Esophagus squamous epithelium (tissue), 5 donors: ENCODE results near the gene GPNMB. TPM values are rescaled to one million over a fixed set of nuclear protein-coding genes. Genes with fewer than 3 reads are reported as not detected.
A peak's percentile ranks its signal among the peaks of the same experiment; 100 is the strongest.

Experiments used
- DNase-seq: peaks from one replicate; lab custom pipeline; 2025; lab: John Stamatoyannopoulos, UW
- H3K27ac ChIP-seq, 4 donors: fragments of 200-600 bp; sonication (generic); one replicate each; pipeline ENCODE4 v1.5.1; 2016 to 2019; ENCODE audit warnings: mild to moderate bottlenecking in 1 of 4
- H3K27me3 ChIP-seq, 4 donors: fragments of 200-600 bp; sonication (generic); 1 replicate in 3 of 4; 2 replicates in 1 of 4; pipeline versions ENCODE4 v1.5.1 to v1.6.0; 2017 to 2021; ENCODE audit warnings: antibody characterized with exemption in 1 of 4
- H3K36me3 ChIP-seq, 3 donors: fragments of 200-600 bp; sonication (generic); one replicate each; pipeline ENCODE4 v1.5.1; 2016 to 2019
- H3K4me1 ChIP-seq, 3 donors: fragments of 200-600 bp; sonication (generic); one replicate each; pipeline ENCODE4 v1.5.1; 2017 to 2019
- H3K4me3 ChIP-seq, 4 donors: fragments of 200-600 bp; sonication (generic); 1 replicate in 3 of 4; 2 replicates in 1 of 4; pipeline ENCODE4 v1.5.1; 2016 to 2019; ENCODE audit warnings: mild to moderate bottlenecking in 2 of 4, moderate library complexity in 1 of 4
- H3K9me3 ChIP-seq, 3 donors: fragments of 200-600 bp; sonication (generic); one replicate each; pipeline ENCODE4 v1.5.1; 2016 to 2019
- POLR2A ChIP-seq, 4 donors: fragments of 450-650 bp; IDR thresholded peaks; one replicate each; pipeline ENCODE4 v1.6.1; 2017; ENCODE audit warnings: antibody characterized with exemption in 4 of 4, mild to moderate bottlenecking in 4 of 4, moderate library complexity in 3 of 4
- WGBS, 2 donors: methylation state at CpG; one replicate each; pipeline ENCODE4 v1.1.5; 2018; 5-methylcytosine and 5-hydroxymethylcytosine counted together
- intact Hi-C: fragments of 100-400 bp; cut with DNase I; formaldehyde crosslinking; loops from one replicate; pipeline ENCODE4 v1.15.0; 2022
- total RNA-seq, 4 donors: library from RNA; depleted of rRNA; stranded (reverse); fragments of >200 nt; gene quantifications; one replicate each; pipeline ENCODE4 v1.1.0, GENCODE V29; 2016
- TF ChIP-seq, protein P1 (sequence below), 6 experiments: fragments of 450-650 bp in 4 of 6; fragments of 200-600 bp in 2 of 6; sonication (generic) in 2 of 6; IDR thresholded peaks; one replicate each; pipeline ENCODE4 v1.5.1; 2016 to 2019; ENCODE audit warnings: antibody characterized with exemption in 6 of 6, mild to moderate bottlenecking in 4 of 6, moderate library complexity in 4 of 6
- donor health status: DM: yes; HTN: yes; CAD: no.

GPNMB gene
- total RNA-seq, 4 donors from 2014 or later: 34.5 to 187 (median 107) TPM

DNA sequence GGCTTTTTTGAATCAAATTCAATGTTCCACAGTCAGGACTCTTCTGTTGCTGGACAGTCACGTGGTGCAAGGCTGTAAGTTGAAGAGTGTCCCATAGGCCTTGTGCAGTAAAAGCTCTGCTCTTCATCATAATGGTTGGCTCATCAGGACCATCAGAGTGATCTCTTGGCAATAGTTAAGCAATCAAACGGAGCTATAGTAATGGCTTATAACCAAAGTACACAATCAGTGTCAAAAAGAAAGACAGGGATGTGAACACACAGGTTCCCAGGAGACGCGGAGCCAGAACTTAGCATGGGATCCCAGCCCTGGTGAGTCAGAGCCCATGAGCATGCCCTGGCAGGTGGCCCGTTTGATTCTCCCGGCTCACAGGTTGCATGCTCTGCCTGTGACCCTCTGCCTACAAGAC is 10.8 kb upstream of the GPNMB start:
- Histone ChIP-seq H3K27me3 (no peaks in the 10 kb centered on the region), H3K9me3 (no peaks in the 10 kb centered on the region), H3K27ac (peak overlapping the region; percentile 54 to 80 (median 74)), H3K4me1 (peaks cover 4 to 42% (median 10%) of the 10 kb centered on the region in 3 donors), H3K4me3 (no peak overlapping the region), H3K36me3 (no peaks in the 10 kb centered on the region)
- DNase-seq: no peak
- WGBS, 2 donors: 35 to 55% methylated on average over 6 of the region's 6 CpGs
- intact Hi-C loops: no loop called here
- TF ChIP-seq POLR2A (IDR thresholded peaks at IDR 0.05): no peak
- TF ChIP-seq, protein P1, sequence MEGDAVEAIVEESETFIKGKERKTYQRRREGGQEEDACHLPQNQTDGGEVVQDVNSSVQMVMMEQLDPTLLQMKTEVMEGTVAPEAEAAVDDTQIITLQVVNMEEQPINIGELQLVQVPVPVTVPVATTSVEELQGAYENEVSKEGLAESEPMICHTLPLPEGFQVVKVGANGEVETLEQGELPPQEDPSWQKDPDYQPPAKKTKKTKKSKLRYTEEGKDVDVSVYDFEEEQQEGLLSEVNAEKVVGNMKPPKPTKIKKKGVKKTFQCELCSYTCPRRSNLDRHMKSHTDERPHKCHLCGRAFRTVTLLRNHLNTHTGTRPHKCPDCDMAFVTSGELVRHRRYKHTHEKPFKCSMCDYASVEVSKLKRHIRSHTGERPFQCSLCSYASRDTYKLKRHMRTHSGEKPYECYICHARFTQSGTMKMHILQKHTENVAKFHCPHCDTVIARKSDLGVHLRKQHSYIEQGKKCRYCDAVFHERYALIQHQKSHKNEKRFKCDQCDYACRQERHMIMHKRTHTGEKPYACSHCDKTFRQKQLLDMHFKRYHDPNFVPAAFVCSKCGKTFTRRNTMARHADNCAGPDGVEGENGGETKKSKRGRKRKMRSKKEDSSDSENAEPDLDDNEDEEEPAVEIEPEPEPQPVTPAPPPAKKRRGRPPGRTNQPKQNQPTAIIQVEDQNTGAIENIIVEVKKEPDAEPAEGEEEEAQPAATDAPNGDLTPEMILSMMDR (IDR thresholded peaks at IDR 0.05): no peak

GRCh38 chr7:23237000-23237399 is 9.6 kb upstream of the GPNMB start:
- WGBS, 2 donors: 84 to 88% methylated on average over 3 of the region's 3 CpGs
- Histone ChIP-seq H3K4me3 (no peak overlapping the region), H3K4me1 (peaks cover 4 to 47% (median 10%) of the 10 kb centered on the region in 3 donors), H3K36me3 (no peaks in the 10 kb centered on the region), H3K27ac (peak overlapping the region in 1 of 4 donors; percentile 80), H3K27me3 (peaks cover 0 to 3% (median 0%) of the 10 kb centered on the region in 4 donors), H3K9me3 (no peaks in the 10 kb centered on the region)
- intact Hi-C loops: no loop called here
- TF ChIP-seq, protein P1 (IDR thresholded peaks at IDR 0.05): no peak
- no peak for TF ChIP-seq POLR2A (IDR thresholded peaks at IDR 0.05)
- DNase-seq: no peak

- H3K9me3 ChIP-seq: no peaks in the 10 kb centered on the region
- H3K4me1 ChIP-seq: peaks cover 10 to 55% (median 14%) of the 10 kb centered on the region in 3 donors
- 70 to 73% methylated on average over 11 of the region's 11 CpGs for WGBS, 2 donors
- no peak overlapping the region for H3K4me3 ChIP-seq
- H3K36me3 ChIP-seq: no peaks in the 10 kb centered on the region
- peaks cover 0 to 3% (median 0%) of the 10 kb centered on the region in 4 donors for H3K27me3 ChIP-seq
- intact Hi-C loops: no loop called here
- H3K27ac ChIP-seq: no peak overlapping the region
- DNase-seq: no peak
- TF ChIP-seq, protein P1 (IDR thresholded peaks at IDR 0.05): no peak
- no peak for TF ChIP-seq POLR2A (IDR thresholded peaks at IDR 0.05)
Observed at GRCh38 chr7:23238983-23239652, 7.5 kb upstream of the GPNMB start.

DNA sequence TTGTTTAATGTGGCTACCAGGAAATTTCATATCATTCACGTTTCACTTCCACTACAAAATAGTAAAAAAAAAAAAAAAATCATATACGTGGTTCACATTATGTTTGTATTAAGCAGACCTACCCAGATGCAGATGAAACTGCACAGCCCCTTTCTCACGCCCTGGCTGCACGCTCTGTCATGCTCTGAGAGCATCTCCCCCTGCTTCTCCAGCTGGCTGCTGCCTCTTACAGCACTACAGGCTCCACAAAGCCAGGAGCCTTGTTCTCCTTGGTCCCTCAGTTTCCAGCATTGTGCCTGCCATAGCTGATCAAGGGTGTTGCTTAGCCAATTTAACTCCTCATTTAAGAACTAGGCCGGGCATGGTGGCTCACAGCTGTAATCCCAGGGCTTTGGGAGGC is 6.9 kb upstream of the GPNMB start:
- WGBS, 2 donors: 46 to 49% methylated on average over 4 to 5 of the region's 5 CpGs
- H3K9me3 ChIP-seq: no peaks in the 10 kb centered on the region
- H3K27me3 ChIP-seq: peaks cover 0 to 3% (median 0%) of the 10 kb centered on the region in 4 donors
- TF ChIP-seq POLR2A (IDR thresholded peaks at IDR 0.05): no peak
- TF ChIP-seq, protein P1 (IDR thresholded peaks at IDR 0.05): no peak
- no peaks in the 10 kb centered on the region for H3K36me3 ChIP-seq
- no peak overlapping the region for H3K4me3 ChIP-seq
- intact Hi-C loops: no loop called here
- no peak for DNase-seq
- no peak overlapping the region for H3K27ac ChIP-seq
- H3K4me1 ChIP-seq: peaks cover 10 to 49% (median 14%) of the 10 kb centered on the region in 3 donors

DNA sequence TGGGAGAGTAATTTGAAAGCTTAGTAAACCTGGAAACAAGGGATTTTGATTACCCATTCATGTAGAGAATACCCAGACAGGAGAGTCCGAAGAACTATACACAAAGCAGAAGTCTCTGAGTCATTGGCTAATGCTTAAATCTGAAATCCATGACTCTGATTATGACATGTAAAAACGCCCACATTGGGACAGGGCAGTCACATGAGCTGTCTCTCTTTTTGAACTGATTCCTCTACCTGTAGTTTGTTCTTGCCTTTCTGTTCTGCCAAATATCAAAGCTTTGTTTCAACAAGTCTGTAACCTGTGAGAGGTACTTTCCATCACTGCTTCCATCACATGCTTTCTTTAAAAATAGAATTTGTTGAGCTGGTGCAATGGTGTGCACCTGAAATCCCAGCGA is 4.3 kb upstream of the GPNMB start:
- H3K27me3 ChIP-seq: peaks cover 0 to 6% (median 0%) of the 10 kb centered on the region in 4 donors
- DNase-seq: no peak
- H3K4me3 ChIP-seq: no peak overlapping the region
- no peaks in the 10 kb centered on the region for H3K9me3 ChIP-seq
- WGBS, 2 donors: 19 to 37% methylated on average over 3 of the region's 3 CpGs
- H3K36me3 ChIP-seq: no peaks in the 10 kb centered on the region
- intact Hi-C loops: no loop called here
- peak overlapping the region in 3 of 4 donors; percentile 13 to 79 (median 65) for H3K27ac ChIP-seq
- H3K4me1 ChIP-seq: peaks cover 8 to 47% (median 10%) of the 10 kb centered on the region in 3 donors
- no peak for TF ChIP-seq POLR2A (IDR thresholded peaks at IDR 0.05)
- TF ChIP-seq, protein P1 (IDR thresholded peaks at IDR 0.05): no peak
